ENCODE measurements around the gene MACO1. TPM values are rescaled to one million over a fixed set of nuclear protein-coding genes. Genes with fewer than 3 reads are reported as not detected.
"Not testable (repeated sequence)": the region's sequence is repeated elsewhere in the genome, so short reads cannot be mapped to it uniquely, and the experiment has no call there.

The MACO1 gene
- total RNA-seq, 6 donors from 2014 or later: 12.6 to 27.2 (median 16.9) TPM

DNA sequence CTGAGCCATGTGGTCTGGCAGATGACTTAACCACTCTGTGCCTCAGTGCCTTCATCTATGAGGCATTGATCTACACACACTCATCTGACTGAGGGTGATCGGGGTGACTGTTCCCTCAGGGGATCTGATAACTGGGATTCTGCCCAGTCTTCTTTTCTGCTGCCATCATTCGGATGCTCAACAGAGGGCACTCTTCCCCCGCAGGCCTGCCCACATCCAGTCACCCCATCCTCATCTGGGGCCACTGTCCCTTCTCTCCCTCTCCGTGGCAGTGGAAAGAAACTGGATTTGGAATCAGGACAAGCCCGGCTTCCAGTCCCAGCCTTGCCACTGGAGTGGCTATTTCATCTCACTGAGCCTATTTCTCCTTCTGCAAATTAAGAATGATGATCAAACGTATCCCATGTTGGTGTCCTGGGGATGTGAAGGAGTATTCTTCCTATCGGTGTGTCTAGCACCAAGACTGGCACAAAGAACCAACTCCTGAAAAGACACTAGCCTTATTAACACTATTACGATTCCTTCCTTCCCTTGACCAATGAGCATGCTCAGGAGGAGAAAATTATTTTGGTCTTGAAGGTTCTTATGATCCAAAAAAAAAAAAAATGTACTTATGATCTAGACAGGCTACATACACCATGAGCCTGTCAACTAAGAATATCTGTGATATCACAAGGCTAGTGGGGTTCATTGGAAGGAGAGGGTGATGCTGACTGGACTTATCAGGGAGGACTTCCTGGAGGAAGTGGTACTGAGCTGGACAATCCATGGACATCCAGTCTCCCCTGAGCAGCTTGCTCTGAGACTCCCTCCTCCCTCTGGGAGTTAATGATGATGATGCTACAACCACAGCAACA lies 27.5 kb upstream of the MACO1 start:
- 27 to 31% methylated on average over 5 to 6 of the region's 8 CpGs for WGBS, 2 donors
- not testable (repeated sequence) for DNase-seq
- peak; percentile 71 to 77 for ATAC-seq (ENCODE audit: low FRiP score in 2 of 2)

DNA sequence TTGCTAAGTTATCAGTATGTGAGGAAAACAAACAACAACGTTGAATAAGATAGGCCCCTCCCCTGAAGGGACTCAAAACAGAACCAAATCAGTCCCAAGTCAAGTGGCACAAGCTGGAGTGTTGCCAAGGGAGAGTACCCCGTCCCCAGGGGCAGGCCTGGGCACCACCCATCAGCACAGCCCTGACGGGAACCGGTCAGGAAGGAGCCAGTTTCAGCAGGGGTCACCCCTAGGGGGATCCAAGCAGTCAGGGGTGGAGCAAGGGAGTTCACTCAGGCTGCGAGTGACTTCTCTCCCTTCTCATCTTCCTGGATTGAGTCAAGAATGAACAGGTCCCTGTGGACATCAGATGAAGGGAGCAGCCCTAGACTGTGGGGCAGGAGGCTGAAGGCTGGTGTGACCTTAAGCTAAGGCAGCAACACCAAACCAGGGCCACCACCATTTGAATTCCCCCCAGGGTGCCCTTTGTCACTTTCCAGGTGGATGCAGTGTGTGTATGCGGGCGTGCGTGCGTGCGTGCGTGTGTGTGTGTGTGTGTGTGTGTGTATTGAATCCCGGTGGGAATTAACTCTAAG lies 24.9 kb upstream of the MACO1 start:
- not testable (repeated sequence) for H3K36me3 ChIP-seq; H3K4me3 ChIP-seq; H3K4me1 ChIP-seq; ATAC-seq (ENCODE audit: low FRiP score in 2 of 2); H3K27me3 ChIP-seq; H3K9me3 ChIP-seq; H3K27ac ChIP-seq
- peak in 1 of 2 donors; percentile 27 for DNase-seq
- WGBS, 2 donors: 83% methylated on average over 8 of the region's 12 CpGs; no CpG with 5 or more reads in 1 of the 2 donors

More for the DNA sequence above, 27.5 kb upstream of the MACO1 start:
- not testable (repeated sequence) for H3K27ac ChIP-seq, H3K27me3 ChIP-seq, H3K36me3 ChIP-seq, H3K4me3 ChIP-seq, H3K9me3 ChIP-seq, H3K4me1 ChIP-seq

DNA sequence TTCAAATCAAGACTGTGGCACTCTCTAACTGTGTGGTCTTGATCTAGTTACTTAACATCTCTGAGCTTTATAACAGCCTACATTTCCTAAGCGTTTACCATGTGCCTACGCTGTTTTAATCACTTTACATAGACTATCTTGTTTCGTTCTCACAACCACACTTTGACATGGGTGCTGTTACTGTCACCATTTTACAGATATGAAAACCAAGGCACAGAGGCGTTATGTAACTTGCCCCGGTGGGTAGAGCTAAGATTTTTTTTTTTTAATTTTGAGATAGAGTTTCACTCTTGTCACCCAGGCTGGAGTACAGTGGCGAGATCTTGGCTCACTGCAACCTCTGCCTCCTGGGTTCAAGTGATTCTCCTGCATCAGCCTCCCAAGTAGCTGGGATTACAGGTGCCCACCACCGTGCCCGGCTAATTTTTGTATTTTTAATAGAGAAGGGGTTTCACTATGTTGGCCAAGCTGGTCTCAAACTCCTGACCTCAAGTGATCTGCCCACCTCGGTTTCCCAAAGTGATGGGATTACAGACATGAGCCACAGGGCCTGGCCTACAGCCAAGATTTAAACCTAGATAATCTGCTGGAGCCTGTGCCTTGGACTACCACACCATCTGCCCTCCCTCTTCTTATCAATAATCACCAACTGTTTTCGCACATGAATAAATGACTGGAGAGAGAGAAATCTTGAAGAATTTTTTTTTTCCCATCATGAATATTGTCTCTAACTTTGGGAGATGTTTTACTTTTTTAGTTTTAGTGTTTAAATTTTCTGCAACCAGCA lies 20.9 kb upstream of the MACO1 start:
- not testable (repeated sequence) for ATAC-seq (ENCODE audit: low FRiP score in 2 of 2); H3K36me3 ChIP-seq; H3K4me1 ChIP-seq; H3K4me3 ChIP-seq; H3K27me3 ChIP-seq; H3K9me3 ChIP-seq; DNase-seq; H3K27ac ChIP-seq
- 91 to 96% methylated on average over 8 to 10 of the region's 10 CpGs for WGBS, 2 donors

DNA sequence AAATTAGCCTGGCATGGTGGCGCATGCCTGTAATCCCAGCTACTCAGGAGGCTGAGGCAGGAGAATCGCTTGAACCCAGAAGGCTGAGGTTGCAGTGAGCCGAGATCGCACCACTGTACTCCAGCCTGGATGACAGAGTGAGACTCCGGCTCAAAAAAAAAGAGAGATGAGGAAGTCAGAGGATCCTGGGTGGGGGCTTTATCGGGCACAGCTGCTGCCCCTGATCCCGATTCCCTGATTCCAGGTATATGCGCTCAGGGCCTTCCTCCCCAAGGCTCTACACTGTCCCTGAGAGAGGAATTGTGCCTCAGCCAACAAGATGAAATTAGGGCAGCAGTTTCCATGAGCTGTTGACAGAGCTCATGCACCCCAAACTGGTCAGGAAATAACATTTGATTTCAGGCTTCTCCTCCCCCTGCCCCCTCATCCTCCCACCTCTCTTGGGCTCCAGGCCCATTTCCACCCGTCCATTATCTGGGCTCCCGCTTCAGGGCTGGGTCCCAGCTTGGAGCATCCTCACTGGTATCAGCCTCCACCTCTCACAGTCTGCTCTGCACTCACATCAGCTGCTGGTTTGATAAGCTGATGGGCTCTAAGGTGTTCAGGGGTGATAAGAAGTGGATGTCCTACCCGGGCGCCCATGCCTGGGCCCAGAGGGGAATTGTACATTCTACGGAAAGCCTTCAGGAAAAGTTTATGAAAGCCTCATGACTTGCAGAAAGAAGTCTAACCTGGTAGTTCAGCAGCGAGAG lies 17.6 kb upstream of the MACO1 start:
- H3K27me3 ChIP-seq; H3K9me3 ChIP-seq; DNase-seq; H3K27ac ChIP-seq; H3K4me1 ChIP-seq; ATAC-seq (ENCODE audit: low FRiP score in 2 of 2); H3K4me3 ChIP-seq; H3K36me3 ChIP-seq: not testable (repeated sequence)
- 85 to 99% methylated on average over 6 to 14 of the region's 14 CpGs for WGBS, 2 donors

DNA sequence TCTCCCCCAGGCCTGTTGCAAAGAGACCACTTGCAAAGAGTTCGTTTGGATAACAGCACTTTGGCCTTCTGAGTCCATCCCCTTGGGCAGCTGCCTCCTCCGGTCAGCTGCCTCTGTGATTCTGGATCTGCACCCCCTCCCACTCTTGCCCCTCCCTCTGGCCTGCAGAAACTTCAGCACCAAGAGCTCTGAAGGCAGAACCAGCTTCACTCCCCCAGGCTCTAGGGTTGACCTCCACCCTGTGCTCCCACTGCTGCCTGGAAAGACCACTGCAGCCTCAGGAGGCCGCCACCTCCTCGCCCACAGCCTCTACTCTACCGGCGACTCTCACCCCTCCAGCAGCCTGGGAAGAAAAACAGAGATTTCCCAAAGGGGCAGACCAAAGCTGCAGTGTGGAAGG lies 16.5 kb upstream of the MACO1 start:
- WGBS, 2 donors: 75 to 79% methylated on average over 4 to 6 of the region's 6 CpGs
- not testable (repeated sequence) for H3K9me3 ChIP-seq; H3K27ac ChIP-seq; H3K27me3 ChIP-seq; H3K36me3 ChIP-seq; ATAC-seq (ENCODE audit: low FRiP score in 2 of 2); DNase-seq; H3K4me1 ChIP-seq; H3K4me3 ChIP-seq

DNA sequence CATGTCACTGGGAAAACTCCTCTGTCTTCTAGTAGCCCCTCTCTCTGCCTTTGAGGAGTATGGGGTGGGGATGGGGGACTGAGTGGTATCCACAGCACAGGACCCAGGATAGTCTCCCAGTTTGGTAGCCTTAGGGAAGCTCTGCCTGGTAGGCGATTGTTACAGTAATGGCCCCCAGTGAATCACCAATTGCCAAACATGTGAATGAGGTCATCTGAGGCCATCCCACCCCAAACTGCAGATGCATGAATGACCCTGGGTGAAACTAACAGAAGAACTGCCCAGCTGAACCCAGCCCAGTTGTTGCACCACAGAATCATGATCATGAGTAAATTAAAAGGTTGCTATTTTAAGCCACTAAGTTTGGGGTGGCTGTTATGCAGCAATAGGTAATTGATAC lies 16.1 kb upstream of the MACO1 start:
- H3K27ac ChIP-seq; H3K27me3 ChIP-seq; H3K4me3 ChIP-seq; H3K36me3 ChIP-seq; DNase-seq; H3K4me1 ChIP-seq; H3K9me3 ChIP-seq; ATAC-seq (ENCODE audit: low FRiP score in 2 of 2): not testable (repeated sequence)
- 100% methylated on average over 1 of the region's 1 CpG; no CpG with 5 or more reads in 1 of the 2 donors for WGBS, 2 donors

DNA sequence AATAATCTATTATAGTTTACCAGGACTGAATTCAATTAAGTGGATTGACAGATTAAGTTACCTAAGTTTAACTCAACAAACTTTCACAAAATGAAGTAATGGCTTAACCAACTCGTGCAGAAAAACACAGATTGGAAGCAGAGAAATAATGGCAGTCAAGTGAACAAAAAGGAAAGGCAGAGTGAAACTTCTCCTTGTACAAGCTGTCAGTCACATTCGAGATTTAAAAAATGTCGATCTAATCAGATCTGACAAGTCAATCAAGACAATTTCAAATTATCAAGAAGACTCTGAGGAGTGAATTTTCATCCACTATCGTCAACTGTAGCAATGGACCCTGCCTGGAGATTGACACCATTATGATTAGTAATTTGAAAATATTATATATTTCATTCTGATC lies 13.4 kb upstream of the MACO1 start:
- not testable (repeated sequence) for DNase-seq; H3K36me3 ChIP-seq; H3K27ac ChIP-seq; H3K4me1 ChIP-seq; H3K27me3 ChIP-seq; H3K4me3 ChIP-seq; H3K9me3 ChIP-seq; ATAC-seq (ENCODE audit: low FRiP score in 2 of 2)
- 83 to 90% methylated on average over 4 of the region's 4 CpGs for WGBS, 2 donors

DNA sequence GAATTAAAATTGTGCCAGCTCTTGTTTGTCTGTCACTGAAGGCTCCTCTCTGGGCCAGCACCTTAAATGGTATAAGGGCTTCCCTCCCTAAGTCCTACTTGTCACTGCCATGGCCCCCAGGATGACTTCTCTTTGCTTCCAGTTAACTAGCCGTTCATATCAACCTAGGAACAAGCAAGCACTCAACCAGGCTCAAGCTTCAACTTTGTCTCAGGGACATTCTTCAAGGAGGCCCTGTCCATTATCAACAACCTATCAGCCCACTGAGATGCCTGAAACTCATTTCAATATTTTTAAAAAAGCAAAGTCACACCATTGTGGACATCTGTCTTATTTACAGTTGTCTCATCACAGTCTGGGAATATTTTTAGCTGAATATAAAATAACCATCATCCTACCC lies 11.4 kb upstream of the MACO1 start:
- WGBS, 2 donors: 91% methylated on average over 1 of the region's 1 CpG; no CpG with 5 or more reads in 1 of the 2 donors
- H3K36me3 ChIP-seq; H3K4me3 ChIP-seq; DNase-seq; H3K27ac ChIP-seq; H3K27me3 ChIP-seq; ATAC-seq (ENCODE audit: low FRiP score in 2 of 2); H3K4me1 ChIP-seq; H3K9me3 ChIP-seq: not testable (repeated sequence)

DNA sequence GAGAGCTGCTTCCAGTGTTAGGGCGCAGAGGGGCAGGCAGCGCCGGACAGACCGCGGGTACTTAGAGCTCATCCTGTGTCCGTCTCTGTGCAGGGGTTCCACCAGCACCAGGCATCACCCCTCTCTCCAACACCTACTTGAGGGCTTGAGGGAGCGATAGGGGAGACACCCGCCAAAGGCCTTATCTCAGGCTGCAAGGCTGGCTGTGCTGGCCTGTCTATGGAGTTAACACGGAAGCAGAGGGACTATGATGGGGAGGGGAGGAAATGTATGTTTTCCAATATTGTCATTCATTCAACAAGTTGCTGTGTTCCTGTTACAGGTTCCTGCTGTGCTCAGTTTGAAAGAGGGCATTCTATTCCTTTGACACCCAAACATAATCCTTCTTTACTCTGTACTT lies 10.0 kb upstream of the MACO1 start, which contains the start of gene RHCE:
Gene RHCE, minus strand, starts transcription at position 111 of the 400 bp plus-strand sequence. Its CDS starts 39 bp downstream, at position 72.
- H3K27ac ChIP-seq; DNase-seq; H3K36me3 ChIP-seq; H3K9me3 ChIP-seq; H3K4me3 ChIP-seq; ATAC-seq (ENCODE audit: low FRiP score in 2 of 2); H3K4me1 ChIP-seq; H3K27me3 ChIP-seq: not testable (repeated sequence)
- 67 to 92% methylated on average over 4 to 8 of the region's 9 CpGs for WGBS, 2 donors

DNA sequence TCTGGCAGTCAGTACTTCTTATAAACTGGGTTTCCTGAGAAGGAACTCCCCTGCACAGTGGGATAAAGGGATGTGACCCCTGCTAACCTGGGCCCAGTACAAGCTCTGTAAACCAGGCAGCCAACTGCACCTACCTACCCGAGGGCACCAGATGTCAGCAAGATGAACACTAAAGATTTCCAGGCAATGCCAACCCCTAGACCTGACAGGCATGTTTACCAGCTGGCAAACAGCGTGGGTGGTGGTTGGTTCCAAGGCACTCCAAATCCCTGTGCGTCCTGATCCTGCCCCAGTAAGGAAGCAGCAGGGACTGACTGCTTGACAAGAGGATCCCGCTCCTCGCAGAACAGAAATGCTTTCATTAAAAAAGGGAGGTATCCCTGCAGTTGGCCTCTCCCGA lies 7.5 kb upstream of the MACO1 start:
- H3K9me3 ChIP-seq; H3K27me3 ChIP-seq; H3K27ac ChIP-seq; ATAC-seq (ENCODE audit: low FRiP score in 2 of 2); H3K36me3 ChIP-seq; H3K4me3 ChIP-seq; H3K4me1 ChIP-seq: not testable (repeated sequence)
- WGBS, 2 donors: 68 to 82% methylated on average over 3 to 6 of the region's 6 CpGs
- peak in 1 of 2 donors; percentile 27 for DNase-seq

Measured in upper lobe of left lung (tissue), 6 donors.